ENCODE measurements around the gene MCAM.
A peak's percentile ranks its signal among the peaks of the same experiment; 100 is the strongest.

The MCAM gene

GRCh38 chr11:119262668-119263351, 54.1 kb downstream of the MCAM start:
- DNase-seq (ENCODE audit: low read depth), result peak; percentile 58

- peak; percentile 28 for DNase-seq (ENCODE audit: low read depth)
Measured at GRCh38 chr11:119258983-119259382, 57.9 kb downstream of the MCAM start.
